Calu3 (cell line): Measurements from ENCODE around the gene C1QTNF4. TPM values are rescaled to one million over a fixed set of nuclear protein-coding genes. Genes with fewer than 3 reads are reported as not detected.

Experiments used
- BruUV-seq: library from RNA; stranded (reverse); fragments of 400-500 nt; replicated peaks from 2 replicates; lab custom pipeline; 2021; lab: Mats Ljungman, UMichigan
- CTCF ChIA-PET: fragments of 300-600 bp; sonication (Branson Sonifier 250); formaldehyde crosslinking; loops from one replicate; lab custom pipeline; 2022; ENCODE audit warnings: antibody characterized with exemption; lab: Charles Lee
- DNase-seq: peaks from one replicate; pipeline ENCODE4 v3.0.0; 2022
- H3K27ac Mint-ChIP-seq: one replicate; pipeline ENCODE4 v1.8.0; 2022; ENCODE audit warnings: mixed read lengths; ENCODE audit not compliant: unreplicated experiment
- H3K27me3 Mint-ChIP-seq: one replicate; pipeline ENCODE4 v1.8.0; 2022; ENCODE audit warnings: mixed read lengths; ENCODE audit not compliant: unreplicated experiment
- H3K36me3 Mint-ChIP-seq: one replicate; pipeline ENCODE4 v1.8.0; 2022; ENCODE audit warnings: mild to moderate bottlenecking, moderate library complexity, mixed read lengths; ENCODE audit not compliant: insufficient read depth, unreplicated experiment
- H3K4me1 Mint-ChIP-seq: one replicate; pipeline ENCODE4 v1.8.0; 2022; ENCODE audit warnings: mild to moderate bottlenecking, low read depth, mixed read lengths; ENCODE audit not compliant: unreplicated experiment
- H3K4me3 Mint-ChIP-seq: one replicate; pipeline ENCODE4 v1.8.0; 2022; ENCODE audit warnings: mild to moderate bottlenecking, low read depth, moderate library complexity, mixed read lengths; ENCODE audit not compliant: unreplicated experiment
- H3K9me3 Mint-ChIP-seq: one replicate; pipeline ENCODE4 v1.8.0; 2022; ENCODE audit warnings: low read depth, mixed read lengths; ENCODE audit not compliant: unreplicated experiment
- intact Hi-C: fragments of 100-400 bp; cut with micrococcal nuclease; formaldehyde crosslinking; loops from one replicate; pipeline ENCODE4 v1.10.0; 2022; ENCODE audit not compliant: unreplicated experiment
- total RNA-seq: library from RNA; stranded (reverse); gene quantifications from 2 replicates; pipeline ENCODE4 v1.2.3, GENCODE V29; 2022
- TF ChIP-seq, protein P1 (sequence below): fragments of 200-600 bp; IDR thresholded peaks from one replicate; pipeline ENCODE4 v1.8.0; 2022; ENCODE audit warnings: antibody characterized with exemption; ENCODE audit not compliant: unreplicated experiment

Gene C1QTNF4
- total RNA-seq, 1 experiment from 2014 or later = not detected

DNA sequence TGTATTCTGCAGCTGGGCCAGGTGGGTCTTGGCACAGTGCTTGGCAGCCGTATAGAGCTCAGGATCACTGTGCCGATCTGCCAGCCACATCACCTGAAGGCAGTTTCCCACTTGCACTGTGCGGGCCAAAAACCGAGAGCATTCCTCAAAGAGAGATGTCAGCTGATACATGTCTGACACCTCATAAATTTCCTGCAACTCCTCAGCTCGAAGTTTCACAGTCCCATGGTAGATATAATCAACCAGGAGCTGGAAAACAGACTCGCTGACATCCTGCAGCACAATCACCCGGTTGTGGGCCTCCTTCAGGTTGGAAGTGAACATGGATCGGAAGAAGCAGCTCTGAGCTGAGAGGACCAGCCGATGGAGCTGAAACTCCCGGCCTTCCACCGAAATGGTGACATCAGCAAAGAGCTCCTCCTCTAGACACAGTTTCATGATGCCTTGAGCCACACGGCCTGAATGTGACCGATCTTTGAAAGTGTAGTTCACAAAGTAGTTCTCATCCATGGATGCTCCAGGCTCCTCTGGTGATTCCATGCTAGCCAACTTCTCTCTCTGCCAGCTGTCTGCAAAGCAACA, 16.7 kb downstream of the C1QTNF4 start:
- Mint-ChIP-seq H3K27me3 (no peaks in the 10 kb centered on the region), H3K27ac (peak overlapping the region; percentile 98), H3K4me1 (peaks cover 10% of the 10 kb centered on the region), H3K9me3 (no peaks in the 10 kb centered on the region), H3K36me3 (peaks cover 58% of the 10 kb centered on the region), H3K4me3 (peak overlapping the region; percentile 95)
- CTCF ChIA-PET = no interaction called here
- TF ChIP-seq, protein P1, sequence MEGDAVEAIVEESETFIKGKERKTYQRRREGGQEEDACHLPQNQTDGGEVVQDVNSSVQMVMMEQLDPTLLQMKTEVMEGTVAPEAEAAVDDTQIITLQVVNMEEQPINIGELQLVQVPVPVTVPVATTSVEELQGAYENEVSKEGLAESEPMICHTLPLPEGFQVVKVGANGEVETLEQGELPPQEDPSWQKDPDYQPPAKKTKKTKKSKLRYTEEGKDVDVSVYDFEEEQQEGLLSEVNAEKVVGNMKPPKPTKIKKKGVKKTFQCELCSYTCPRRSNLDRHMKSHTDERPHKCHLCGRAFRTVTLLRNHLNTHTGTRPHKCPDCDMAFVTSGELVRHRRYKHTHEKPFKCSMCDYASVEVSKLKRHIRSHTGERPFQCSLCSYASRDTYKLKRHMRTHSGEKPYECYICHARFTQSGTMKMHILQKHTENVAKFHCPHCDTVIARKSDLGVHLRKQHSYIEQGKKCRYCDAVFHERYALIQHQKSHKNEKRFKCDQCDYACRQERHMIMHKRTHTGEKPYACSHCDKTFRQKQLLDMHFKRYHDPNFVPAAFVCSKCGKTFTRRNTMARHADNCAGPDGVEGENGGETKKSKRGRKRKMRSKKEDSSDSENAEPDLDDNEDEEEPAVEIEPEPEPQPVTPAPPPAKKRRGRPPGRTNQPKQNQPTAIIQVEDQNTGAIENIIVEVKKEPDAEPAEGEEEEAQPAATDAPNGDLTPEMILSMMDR = no peak
- DNase-seq = no peak
- BruUV-seq = no TSS peak
- intact Hi-C loops = no loop called here

- no peaks in the 10 kb centered on the region for H3K9me3 Mint-ChIP-seq
- intact Hi-C loops = no loop called here
- no peak for DNase-seq
- H3K27ac Mint-ChIP-seq = no peak overlapping the region
- BruUV-seq = no TSS peak
- CTCF ChIA-PET = no interaction called here
- TF ChIP-seq, protein P1 = no peak
- H3K4me3 Mint-ChIP-seq = no peak overlapping the region
- no peaks in the 10 kb centered on the region for H3K4me1 Mint-ChIP-seq
- no peaks in the 10 kb centered on the region for H3K27me3 Mint-ChIP-seq
- H3K36me3 Mint-ChIP-seq = peaks cover 44% of the 10 kb centered on the region
Observed at GRCh38 chr11:47573321-47573720, 20.9 kb downstream of the C1QTNF4 start.

GRCh38 chr11:47572715-47573255, 21.4 kb downstream of the C1QTNF4 start:
- CTCF ChIA-PET = no interaction called here
- no peaks in the 10 kb centered on the region for H3K9me3 Mint-ChIP-seq
- no peaks in the 10 kb centered on the region for H3K4me1 Mint-ChIP-seq
- no TSS peak for BruUV-seq
- DNase-seq = no peak
- no peak overlapping the region for H3K27ac Mint-ChIP-seq
- no peak overlapping the region for H3K4me3 Mint-ChIP-seq
- TF ChIP-seq, protein P1 = no peak
- no peaks in the 10 kb centered on the region for H3K27me3 Mint-ChIP-seq
- H3K36me3 Mint-ChIP-seq = peaks cover 39% of the 10 kb centered on the region
- intact Hi-C loops = no loop called here

- peaks cover 30% of the 10 kb centered on the region for H3K36me3 Mint-ChIP-seq
- no peak overlapping the region for H3K27ac Mint-ChIP-seq
- no peaks in the 10 kb centered on the region for H3K9me3 Mint-ChIP-seq
- H3K27me3 Mint-ChIP-seq = no peaks in the 10 kb centered on the region
- TF ChIP-seq, protein P1 = no peak
- intact Hi-C loops = no loop called here
- H3K4me3 Mint-ChIP-seq = no peak overlapping the region
- TSS peak; percentile 16 for BruUV-seq
- no peaks in the 10 kb centered on the region for H3K4me1 Mint-ChIP-seq
- CTCF ChIA-PET = no interaction called here
- DNase-seq = no peak
Observed at GRCh38 chr11:47571895-47572294, 22.3 kb downstream of the C1QTNF4 start.
